Loucy (cell line): ENCODE data around the gene IFITM1.

Experiments used
- EZH2phosphoT487 ChIP-seq: fragments of 200-600 bp; IDR thresholded peaks from 2 replicates; pipeline ENCODE4 v1.6.1; 2018; ENCODE audit warnings: antibody characterized with exemption, mild to moderate bottlenecking, moderate library complexity, borderline replicate concordance
- TF ChIP-seq, protein P1 (sequence below): fragments of 200-600 bp; sonication (generic); conservative IDR thresholded peaks from 2 replicates; pipeline ENCODE4 v1.5.1; 2014; ENCODE audit warnings: mild to moderate bottlenecking, antibody characterized with exemption, low read length

- TF ChIP-seq, protein P1, sequence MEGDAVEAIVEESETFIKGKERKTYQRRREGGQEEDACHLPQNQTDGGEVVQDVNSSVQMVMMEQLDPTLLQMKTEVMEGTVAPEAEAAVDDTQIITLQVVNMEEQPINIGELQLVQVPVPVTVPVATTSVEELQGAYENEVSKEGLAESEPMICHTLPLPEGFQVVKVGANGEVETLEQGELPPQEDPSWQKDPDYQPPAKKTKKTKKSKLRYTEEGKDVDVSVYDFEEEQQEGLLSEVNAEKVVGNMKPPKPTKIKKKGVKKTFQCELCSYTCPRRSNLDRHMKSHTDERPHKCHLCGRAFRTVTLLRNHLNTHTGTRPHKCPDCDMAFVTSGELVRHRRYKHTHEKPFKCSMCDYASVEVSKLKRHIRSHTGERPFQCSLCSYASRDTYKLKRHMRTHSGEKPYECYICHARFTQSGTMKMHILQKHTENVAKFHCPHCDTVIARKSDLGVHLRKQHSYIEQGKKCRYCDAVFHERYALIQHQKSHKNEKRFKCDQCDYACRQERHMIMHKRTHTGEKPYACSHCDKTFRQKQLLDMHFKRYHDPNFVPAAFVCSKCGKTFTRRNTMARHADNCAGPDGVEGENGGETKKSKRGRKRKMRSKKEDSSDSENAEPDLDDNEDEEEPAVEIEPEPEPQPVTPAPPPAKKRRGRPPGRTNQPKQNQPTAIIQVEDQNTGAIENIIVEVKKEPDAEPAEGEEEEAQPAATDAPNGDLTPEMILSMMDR: no peak
- no peak for TF ChIP-seq EZH2phosphoT487
Measured at GRCh38 chr11:313304-313786, 495 bp upstream of the IFITM1 start.
